HepG2 (cell line): Measurements from ENCODE around the gene CLDN15. TPM values are rescaled to one million over a fixed set of nuclear protein-coding genes. Genes with fewer than 3 reads are reported as not detected.

Source experiments
- BRD4 ChIP-seq: sonication (generic); formaldehyde crosslinking; IDR thresholded peaks from 2 replicates; pipeline ENCODE4 v1.4.0; 2020; ENCODE audit warnings: missing genetic modification reagents
- KDM4B ChIP-seq: sonication (generic); formaldehyde crosslinking; IDR thresholded peaks from 2 replicates; pipeline ENCODE4 v1.4.0; 2020; ENCODE audit warnings: missing genetic modification reagents
- MZF1 ChIP-seq: sonication (generic); formaldehyde crosslinking; IDR thresholded peaks from 2 replicates; pipeline ENCODE4 v1.8.1; 2023; ENCODE audit warnings: mild to moderate bottlenecking, missing genetic modification reagents, borderline replicate concordance
- NR2F6 ChIP-seq, 2 experiments: IDR thresholded peaks; 2 replicates each; pipeline ENCODE4 v1.6.1; 2016; ENCODE audit warnings: antibody characterized with exemption in 1 of 2, mild to moderate bottlenecking in 1 of 2
- SRSF1 ChIP-seq: fragments of 200-400 bp; formaldehyde crosslinking; optimal IDR thresholded peaks from 2 replicates; pipeline ENCODE3; 2017; ENCODE audit warnings: mild to moderate bottlenecking, low read depth, low read length, moderate library complexity
- STAG1 ChIP-seq: sonication (generic); formaldehyde crosslinking; IDR thresholded peaks from 2 replicates; pipeline ENCODE4 v1.4.0; 2020; ENCODE audit warnings: missing genetic modification reagents
- TAF1 ChIP-seq: sonication (generic); formaldehyde crosslinking; IDR thresholded peaks from 2 replicates; pipeline ENCODE4 v1.4.0; 2020; ENCODE audit warnings: missing genetic modification reagents
- ZBTB40 ChIP-seq, 2 experiments: fragments of 450-650 bp in 1 of 2; sonication (generic) in 1 of 2; formaldehyde crosslinking in 1 of 2; IDR thresholded peaks; 2 replicates each; pipeline versions ENCODE4 v1.6.1 to v1.8.0; 2016 to 2022; ENCODE audit warnings: antibody characterized with exemption in 1 of 2, mild to moderate bottlenecking in 1 of 2, missing genetic modification reagents in 1 of 2
- ZNF580 ChIP-seq: IDR thresholded peaks from 2 replicates; pipeline ENCODE4 v1.6.1; 2016; ENCODE audit warnings: low read depth, borderline replicate concordance
- ZSCAN29 ChIP-seq: sonication (generic); formaldehyde crosslinking; conservative IDR thresholded peaks from 2 replicates; pipeline ENCODE4 v1.4.0; 2020; ENCODE audit warnings: mild to moderate bottlenecking, missing genetic modification reagents
- polyA plus RNA-seq, 8 experiments: library from polyadenylated mRNA; depleted of rRNA in 3 of 8; stranded (reverse) in 7 of 8; unstranded in 1 of 8; fragments of >200 nt; fragmentation: Illumina TruSeq in 4 of 8; extraction: Trizol in 4 of 8; gene quantifications; 2 replicates each; pipeline versions ENCODE4 v1.2.1 to v1.2.3, GENCODE V29; 2011 to 2016; ENCODE audit warnings: low read depth in 4 of 8, missing spikeins in 1 of 8, mixed read lengths in 1 of 8; ENCODE audit not compliant: insufficient read depth in 1 of 8
- total RNA-seq, 5 experiments: library from RNA; depleted of rRNA; stranded (reverse); fragments of >200 nt; fragmentation: Illumina TruSeq; extraction: Trizol; gene quantifications; 2 replicates each; pipeline ENCODE4 v1.2.3, GENCODE V29; 2016; ENCODE audit warnings: low read depth in 1 of 5
- TF ChIP-seq, protein P1 (sequence below): sonication (generic); formaldehyde crosslinking; IDR thresholded peaks from 2 replicates; pipeline ENCODE4 v1.4.0; 2020; ENCODE audit warnings: missing genetic modification reagents
- TF ChIP-seq, protein P2 (sequence below): IDR thresholded peaks from 2 replicates; pipeline ENCODE4 v1.6.1; 2016

CLDN15 gene
- total and polyA plus RNA-seq, 2 of the 13 experiments (the other 11 are each of a cell fraction or from before 2014, with no cell fraction given) = 7.1 to 17.8 TPM

DNA sequence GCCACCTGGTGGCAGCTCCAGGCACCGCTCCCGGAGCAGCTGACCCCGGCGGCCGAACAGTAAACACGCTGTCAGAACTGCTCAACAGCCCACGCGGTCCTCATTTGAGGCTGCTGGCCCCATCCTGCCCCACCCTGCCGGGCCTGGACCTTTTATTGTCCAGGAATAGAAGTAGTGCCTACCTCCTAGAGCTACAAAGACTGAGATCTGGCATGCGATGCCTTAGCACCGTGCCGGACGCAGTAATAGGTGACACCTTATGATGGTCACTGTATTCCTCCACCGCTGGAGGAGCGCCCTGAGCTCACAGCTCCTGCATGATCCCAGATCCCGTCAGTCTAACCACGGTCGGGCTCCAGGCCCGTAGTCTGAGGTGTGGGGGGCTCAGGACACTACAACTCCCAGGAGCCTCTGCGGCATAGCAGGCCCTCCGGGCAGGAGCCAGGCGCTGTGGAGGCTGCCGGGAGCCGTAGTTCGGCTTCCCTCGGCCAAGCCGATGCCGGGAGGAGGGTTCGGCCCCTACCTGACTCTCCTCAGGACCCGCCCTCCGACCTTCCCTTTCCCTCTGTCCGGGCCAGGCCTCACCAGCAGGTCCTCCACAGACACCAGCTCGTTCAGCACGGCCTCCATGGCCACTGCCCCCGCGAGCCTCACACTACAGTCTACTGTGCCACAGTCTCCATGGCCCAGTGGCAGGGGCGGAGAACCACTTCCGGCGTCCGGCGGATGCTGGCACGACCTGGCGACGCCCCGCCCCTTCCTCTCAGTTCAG, 7.0 kb upstream of the CLDN15 start, which contains the start of gene FIS1 (continued):
- TF ChIP-seq ZBTB40 (IDR thresholded peaks at IDR 0.05) (peak; percentile 60; the same call in 1 of the 2 replicates), ZBTB40 (CRISPR knock-in tag; IDR thresholded peaks at IDR 0.05) (no peak; the same call in 1 of the 2 replicates), ZSCAN29 (CRISPR knock-in tag) (no peak), NR2F6 (IDR thresholded peaks at IDR 0.05) (no peak), NR2F6 (CRISPR knock-in tag; IDR thresholded peaks at IDR 0.05) (peak; percentile 39; the same call in 1 of the 2 replicates), KDM4B (CRISPR knock-in tag) (0 out of 2 replicates have a peak, but pooled peaks have one; percentile 70), TAF1 (CRISPR knock-in tag) (peak; percentile 79), STAG1 (peak; percentile 73), SRSF1 (peak; percentile 55), MZF1 (CRISPR knock-in tag) (no peak), BRD4 (CRISPR knock-in tag) (0 out of 2 replicates have a peak, but pooled peaks have one; percentile 40), ZNF580 (CRISPR knock-in tag) (peak; percentile 54; the same call in 1 of the 2 replicates)
- TF ChIP-seq, protein P1, sequence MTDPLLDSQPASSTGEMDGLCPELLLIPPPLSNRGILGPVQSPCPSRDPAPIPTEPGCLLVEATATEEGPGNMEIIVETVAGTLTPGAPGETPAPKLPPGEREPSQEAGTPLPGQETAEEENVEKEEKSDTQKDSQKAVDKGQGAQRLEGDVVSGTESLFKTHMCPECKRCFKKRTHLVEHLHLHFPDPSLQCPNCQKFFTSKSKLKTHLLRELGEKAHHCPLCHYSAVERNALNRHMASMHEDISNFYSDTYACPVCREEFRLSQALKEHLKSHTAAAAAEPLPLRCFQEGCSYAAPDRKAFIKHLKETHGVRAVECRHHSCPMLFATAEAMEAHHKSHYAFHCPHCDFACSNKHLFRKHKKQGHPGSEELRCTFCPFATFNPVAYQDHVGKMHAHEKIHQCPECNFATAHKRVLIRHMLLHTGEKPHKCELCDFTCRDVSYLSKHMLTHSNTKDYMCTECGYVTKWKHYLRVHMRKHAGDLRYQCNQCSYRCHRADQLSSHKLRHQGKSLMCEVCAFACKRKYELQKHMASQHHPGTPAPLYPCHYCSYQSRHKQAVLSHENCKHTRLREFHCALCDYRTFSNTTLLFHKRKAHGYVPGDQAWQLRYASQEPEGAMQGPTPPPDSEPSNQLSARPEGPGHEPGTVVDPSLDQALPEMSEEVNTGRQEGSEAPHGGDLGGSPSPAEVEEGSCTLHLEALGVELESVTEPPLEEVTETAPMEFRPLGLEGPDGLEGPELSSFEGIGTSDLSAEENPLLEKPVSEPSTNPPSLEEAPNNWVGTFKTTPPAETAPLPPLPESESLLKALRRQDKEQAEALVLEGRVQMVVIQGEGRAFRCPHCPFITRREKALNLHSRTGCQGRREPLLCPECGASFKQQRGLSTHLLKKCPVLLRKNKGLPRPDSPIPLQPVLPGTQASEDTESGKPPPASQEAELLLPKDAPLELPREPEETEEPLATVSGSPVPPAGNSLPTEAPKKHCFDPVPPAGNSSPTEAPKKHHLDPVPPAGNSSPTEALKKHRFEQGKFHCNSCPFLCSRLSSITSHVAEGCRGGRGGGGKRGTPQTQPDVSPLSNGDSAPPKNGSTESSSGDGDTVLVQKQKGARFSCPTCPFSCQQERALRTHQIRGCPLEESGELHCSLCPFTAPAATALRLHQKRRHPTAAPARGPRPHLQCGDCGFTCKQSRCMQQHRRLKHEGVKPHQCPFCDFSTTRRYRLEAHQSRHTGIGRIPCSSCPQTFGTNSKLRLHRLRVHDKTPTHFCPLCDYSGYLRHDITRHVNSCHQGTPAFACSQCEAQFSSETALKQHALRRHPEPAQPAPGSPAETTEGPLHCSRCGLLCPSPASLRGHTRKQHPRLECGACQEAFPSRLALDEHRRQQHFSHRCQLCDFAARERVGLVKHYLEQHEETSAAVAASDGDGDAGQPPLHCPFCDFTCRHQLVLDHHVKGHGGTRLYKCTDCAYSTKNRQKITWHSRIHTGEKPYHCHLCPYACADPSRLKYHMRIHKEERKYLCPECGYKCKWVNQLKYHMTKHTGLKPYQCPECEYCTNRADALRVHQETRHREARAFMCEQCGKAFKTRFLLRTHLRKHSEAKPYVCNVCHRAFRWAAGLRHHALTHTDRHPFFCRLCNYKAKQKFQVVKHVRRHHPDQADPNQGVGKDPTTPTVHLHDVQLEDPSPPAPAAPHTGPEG (CRISPR knock-in tag) = peak; percentile 59
- TF ChIP-seq, protein P2, sequence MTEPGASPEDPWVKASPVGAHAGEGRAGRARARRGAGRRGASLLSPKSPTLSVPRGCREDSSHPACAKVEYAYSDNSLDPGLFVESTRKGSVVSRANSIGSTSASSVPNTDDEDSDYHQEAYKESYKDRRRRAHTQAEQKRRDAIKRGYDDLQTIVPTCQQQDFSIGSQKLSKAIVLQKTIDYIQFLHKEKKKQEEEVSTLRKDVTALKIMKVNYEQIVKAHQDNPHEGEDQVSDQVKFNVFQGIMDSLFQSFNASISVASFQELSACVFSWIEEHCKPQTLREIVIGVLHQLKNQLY (CRISPR knock-in tag) = no peak
